GM12891 (cell line): ENCODE results near the gene CREB3L1.
A peak's percentile ranks its signal among the peaks of the same experiment; 100 is the strongest.

ENCODE experiments used
- DNase-seq: peaks from one replicate; pipeline ENCODE4 v3.0.0; 2011; ENCODE audit warnings: low spot score; ENCODE audit not compliant: insufficient read length
- FAIRE-seq: peaks from 2 replicates; lab custom pipeline; 2011; peaks lifted over from hg19 to GRCh38; lab: Jason Lieb, UNC
- PAX5 ChIP-seq: IDR thresholded peaks from 2 replicates; pipeline ENCODE4 v1.6.1; 2011; ENCODE audit warnings: low read length, moderate library complexity, mild to moderate bottlenecking; ENCODE audit not compliant: insufficient read depth, severe bottlenecking
- POLR2A ChIP-seq: IDR thresholded peaks from 2 replicates; pipeline ENCODE4 v1.6.1; 2011; ENCODE audit warnings: low read depth, low read length, control low read depth
- POLR2AphosphoS5 ChIP-seq: IDR thresholded peaks from 2 replicates; pipeline ENCODE4 v1.6.1; 2011; ENCODE audit warnings: low read depth, low read length, control low read depth
- POU2F2 ChIP-seq: IDR thresholded peaks from 2 replicates; pipeline ENCODE4 v1.6.1; 2011; ENCODE audit warnings: low read depth, mild to moderate bottlenecking, control low read depth, low read length, moderate library complexity
- SPI1 ChIP-seq: IDR thresholded peaks from 2 replicates; pipeline ENCODE4 v1.6.1; 2011; ENCODE audit warnings: low read depth, low read length, control low read depth
- TAF1 ChIP-seq: IDR thresholded peaks from 2 replicates; pipeline ENCODE4 v1.6.1; 2011; ENCODE audit warnings: low read depth, low read length, control low read depth

Gene CREB3L1

DNA sequence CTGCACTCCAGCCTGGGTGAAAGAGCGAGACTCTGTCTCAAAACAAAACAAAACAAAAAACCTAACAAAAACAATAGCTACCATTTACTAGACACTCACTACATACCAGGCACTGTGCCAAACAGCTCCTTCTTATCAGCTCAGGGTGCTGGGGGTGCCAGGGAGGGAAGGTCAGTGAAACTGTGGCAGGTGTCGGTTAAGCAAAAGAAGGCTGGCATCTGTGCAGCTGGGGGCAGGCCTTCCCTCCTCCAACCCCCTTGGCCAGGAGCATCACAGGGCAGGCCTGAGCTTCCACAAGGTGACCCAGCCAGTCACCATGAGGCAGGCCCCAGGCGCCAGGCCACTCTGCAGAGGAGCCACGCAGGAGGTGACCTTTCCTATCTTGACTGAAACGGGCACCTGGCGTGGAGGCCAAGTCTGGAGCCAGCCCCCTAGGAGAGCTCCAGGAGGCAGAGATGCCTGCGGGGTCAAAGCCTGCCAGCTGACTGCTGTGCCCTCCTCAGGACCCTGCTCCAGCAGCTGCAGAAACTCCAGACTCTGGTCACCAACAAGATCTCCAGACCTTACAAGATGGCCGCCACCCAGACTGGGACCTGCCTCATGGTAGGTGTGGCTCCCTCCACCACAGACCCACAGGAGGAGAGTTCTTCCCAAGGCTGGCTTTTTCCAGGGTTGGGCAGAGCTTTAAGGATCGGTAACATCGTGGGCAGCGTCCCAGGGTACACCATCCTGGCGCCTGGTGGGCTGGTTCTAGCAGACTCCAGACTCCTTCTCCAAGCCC lies 38.5 kb downstream of the CREB3L1 start:
- FAIRE-seq, result no peak
- TF ChIP-seq PAX5 (no peak), POLR2A (no peak), SPI1 (no peak), POU2F2 (no peak), TAF1 (no peak), POLR2AphosphoS5 (no peak)
- no peak for DNase-seq

DNA sequence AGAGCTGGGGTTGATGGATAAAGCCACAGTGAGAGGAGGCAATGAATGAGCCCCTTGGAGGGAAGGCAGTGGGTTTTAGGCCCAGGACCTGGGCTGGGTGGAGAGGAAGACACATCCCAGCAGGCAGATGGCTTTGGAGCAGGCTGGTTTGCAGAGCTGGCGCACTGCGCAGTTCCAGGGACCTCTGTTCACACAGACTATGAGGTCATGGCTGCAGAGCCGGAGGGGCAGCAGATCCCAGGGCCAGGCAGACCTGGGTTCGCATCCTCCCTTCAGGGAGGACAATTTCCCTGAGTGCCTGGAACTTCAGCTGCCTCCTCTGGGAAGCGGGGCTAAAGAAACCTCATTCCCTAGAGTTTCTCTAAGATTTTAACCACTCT lies 41.6 kb downstream of the CREB3L1 start:
- FAIRE-seq, result no peak
- DNase-seq, result no peak
- no peak for TF ChIP-seq POLR2AphosphoS5
- TF ChIP-seq SPI1, result no peak
- TF ChIP-seq POLR2A, result no peak
- TF ChIP-seq TAF1, result no peak
- TF ChIP-seq PAX5, result no peak
- no peak for TF ChIP-seq POU2F2

DNA sequence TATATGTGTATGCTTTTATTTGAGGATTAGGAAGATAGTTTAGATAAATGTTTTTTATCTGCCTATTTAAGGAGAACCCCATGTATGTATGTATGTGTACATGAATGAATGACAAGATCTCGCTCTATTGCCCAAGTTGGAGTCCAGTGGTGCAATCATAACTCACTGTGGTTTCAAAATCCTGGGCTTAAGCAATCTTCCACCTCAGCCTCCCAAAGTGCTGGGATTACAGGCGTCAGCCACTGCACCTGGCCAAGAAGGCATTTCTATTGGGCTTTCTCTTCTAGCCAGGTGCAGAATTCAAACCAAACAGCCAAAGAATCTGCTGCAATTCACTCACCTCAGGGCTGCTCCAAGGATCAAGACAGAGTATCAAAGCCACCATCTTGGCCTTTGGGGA lies 44.3 kb downstream of the CREB3L1 start:
- FAIRE-seq, result no peak
- TF ChIP-seq POLR2A (no peak), POLR2AphosphoS5 (no peak), PAX5 (no peak), SPI1 (no peak), TAF1 (no peak), POU2F2 (no peak)
- DNase-seq, result no peak

DNA sequence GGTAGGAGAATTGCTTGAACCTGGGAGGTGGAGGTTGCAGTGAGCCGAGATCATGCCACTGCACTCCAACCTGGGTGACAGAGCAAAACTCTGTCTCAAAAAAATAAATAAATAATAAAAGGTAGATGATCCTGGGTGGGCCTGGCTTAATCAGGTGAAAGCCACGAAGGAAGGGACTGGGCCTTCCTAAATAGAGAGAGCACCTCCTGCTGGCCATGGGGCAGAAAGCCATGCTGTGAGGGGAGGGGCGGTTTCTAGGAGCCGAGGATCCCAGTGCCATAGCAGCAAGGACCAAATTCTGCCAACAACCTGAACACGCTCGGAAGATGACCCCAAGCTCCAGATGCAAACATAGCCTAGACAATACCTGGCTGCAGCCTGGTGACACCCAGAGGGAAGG lies 45.3 kb downstream of the CREB3L1 start:
- TF ChIP-seq POLR2AphosphoS5 (no peak), SPI1 (no peak), POLR2A (no peak), POU2F2 (no peak), PAX5 (no peak), TAF1 (no peak)
- DNase-seq (no peak), FAIRE-seq (no peak)

DNA sequence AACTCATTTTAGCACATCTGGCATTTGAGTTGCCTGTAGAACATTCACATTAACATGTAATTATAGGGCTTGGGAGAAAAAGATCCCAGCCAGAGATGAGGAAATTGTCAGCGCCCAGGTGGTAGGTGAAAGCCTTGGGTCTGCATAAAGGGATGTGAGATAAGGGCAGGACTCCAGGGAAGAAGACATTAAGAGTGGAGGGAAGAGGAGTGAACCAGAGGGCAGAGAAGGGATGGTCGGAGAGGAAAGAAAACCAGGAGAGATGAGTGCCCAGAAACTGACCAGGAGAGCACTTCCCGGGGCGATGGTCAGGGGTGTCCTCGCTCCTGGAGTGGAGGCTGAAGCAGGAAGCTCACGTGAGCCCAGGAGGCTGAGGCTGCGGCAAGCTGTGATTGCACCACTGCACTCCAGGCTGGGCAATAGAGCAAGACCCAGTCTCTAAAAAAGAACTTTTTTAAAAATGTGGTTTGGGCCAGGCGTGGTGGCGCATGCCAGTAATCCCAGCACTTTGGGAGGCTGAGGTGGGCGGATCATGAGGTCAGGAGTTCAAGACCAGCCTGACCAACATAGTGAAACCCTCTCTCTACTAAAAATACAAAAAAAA lies 49.5 kb downstream of the CREB3L1 start:
- FAIRE-seq (no peak), DNase-seq (no peak)
- TF ChIP-seq TAF1 (no peak), PAX5 (no peak)

DNA sequence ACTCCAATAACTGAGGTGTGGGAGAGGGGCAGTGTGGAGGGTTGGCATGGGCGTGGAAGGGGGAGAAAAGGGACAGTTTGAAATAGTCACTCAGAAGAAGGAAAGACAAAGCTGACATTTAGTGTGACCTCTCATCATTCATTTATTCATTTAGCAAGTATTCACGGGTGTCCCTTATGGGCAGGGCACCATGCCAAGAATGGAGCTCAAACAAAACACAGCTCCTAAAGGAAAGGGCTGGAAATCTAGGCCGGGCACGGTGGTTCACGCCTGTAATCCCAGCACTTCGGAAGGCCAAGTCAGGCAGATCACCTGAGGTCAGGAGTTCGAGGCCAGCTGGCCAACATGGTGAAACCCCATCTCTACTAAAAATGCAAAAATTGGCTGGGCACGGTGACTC lies 50.4 kb downstream of the CREB3L1 start:
- TF ChIP-seq POLR2A (no peak), TAF1 (no peak), SPI1 (no peak), PAX5 (no peak), POU2F2 (no peak), POLR2AphosphoS5 (no peak)
- no peak for DNase-seq
- no peak for FAIRE-seq

DNA sequence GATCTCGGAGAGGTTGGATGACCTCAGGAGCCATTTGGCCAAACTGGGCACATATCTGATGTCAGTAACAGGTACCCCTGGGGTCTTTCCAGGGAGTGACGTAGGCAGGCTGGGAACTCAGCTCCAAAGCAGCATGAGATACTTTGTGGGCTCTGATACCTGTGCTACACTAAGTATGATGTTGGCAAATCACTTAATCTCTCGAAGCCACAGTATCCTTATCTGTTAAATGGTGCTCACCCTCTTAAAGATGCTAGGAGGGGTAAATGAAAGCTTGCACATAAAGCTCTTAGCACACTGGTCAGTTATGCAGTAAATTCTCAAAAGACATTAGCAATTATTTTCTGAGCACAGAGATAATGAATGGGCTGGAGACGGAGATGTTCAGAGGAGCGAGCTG lies 52.7 kb downstream of the CREB3L1 start:
- no peak for FAIRE-seq
- TF ChIP-seq POU2F2 (no peak), POLR2AphosphoS5 (no peak), SPI1 (no peak), PAX5 (no peak), TAF1 (no peak), POLR2A (no peak)
- DNase-seq, result no peak

DNA sequence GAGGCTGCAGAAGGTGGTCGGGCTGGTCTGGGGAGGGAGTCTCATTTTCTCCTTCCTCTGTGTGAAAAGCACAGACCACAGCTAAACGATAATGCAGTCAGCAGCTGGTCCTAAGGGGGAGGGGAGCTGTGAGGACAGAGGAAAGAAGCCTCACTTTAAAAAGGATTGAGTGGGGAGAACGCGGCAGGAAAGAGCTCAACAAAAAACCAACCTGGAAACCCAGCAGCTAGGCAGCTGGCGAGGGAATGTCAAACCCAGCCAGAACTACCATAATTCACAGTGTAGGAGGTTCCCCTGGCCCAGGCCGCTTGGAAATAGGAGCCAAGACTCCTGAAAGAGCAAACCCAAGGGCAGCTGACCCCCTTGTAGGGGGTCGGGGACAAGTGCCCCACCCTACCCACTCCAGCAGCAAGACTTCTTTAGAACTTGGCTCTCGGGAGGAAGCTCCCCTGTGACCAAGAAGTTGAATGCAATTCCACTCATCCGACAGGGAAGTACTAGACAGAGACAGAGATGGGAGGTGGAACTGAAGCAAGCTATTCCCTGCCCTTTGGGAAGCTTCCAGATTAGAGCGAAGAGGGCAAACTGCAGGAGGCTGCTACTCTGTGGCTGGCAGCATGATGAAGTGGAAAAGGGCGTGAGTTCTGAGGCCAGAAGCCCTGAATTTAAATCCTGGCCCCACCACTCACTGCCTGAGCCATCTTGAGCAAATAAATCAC lies 53.3 kb downstream of the CREB3L1 start:
- peak; percentile 31 for FAIRE-seq
- TF ChIP-seq PAX5, result no peak
- TF ChIP-seq TAF1, result no peak
- no peak for TF ChIP-seq SPI1
- TF ChIP-seq POLR2AphosphoS5, result no peak
- no peak for TF ChIP-seq POU2F2
- TF ChIP-seq POLR2A, result no peak
- DNase-seq, result no peak

DNA sequence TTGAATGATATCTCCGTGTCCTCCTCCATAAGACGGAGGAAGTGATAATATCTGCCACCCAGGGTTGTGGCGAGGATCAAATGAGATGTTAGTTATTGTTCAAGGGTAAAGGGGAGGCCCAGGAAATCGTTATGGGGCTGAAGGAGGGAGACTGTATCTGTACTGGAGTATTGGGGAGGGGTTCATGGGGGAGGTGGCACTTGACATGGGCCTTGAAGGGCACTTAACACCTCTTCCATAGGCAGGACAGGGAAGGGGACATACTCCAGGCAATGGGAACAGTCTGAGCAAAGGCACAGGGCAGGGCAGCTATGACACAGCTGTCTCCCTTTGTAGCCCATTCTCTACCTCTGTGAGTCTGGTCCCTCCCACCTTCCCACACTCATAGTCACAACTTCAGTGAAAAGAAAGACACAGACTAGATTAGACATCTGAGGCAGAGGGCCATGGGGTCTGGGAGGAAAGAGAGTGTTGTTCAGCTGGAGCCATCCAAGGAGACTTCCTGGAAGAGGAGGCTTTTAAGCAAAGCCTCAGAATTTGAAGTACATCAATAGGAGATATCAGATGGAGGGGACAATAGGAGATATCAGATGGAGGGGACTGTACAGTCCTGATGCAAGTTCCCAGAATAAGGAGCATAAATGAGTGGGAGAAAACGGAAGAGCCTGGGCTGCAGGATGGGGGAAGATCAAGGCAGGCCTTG lies 54.0 kb downstream of the CREB3L1 start:
- no peak for TF ChIP-seq PAX5
- no peak for TF ChIP-seq POLR2A
- TF ChIP-seq POU2F2, result no peak
- no peak for TF ChIP-seq POLR2AphosphoS5
- TF ChIP-seq SPI1, result no peak
- TF ChIP-seq TAF1, result no peak
- FAIRE-seq, result peak; percentile 63
- no peak for DNase-seq
